Measurements from ENCODE around the gene KDM5A.
A peak's percentile ranks its signal among the peaks of the same experiment; 100 is the strongest.

- TF ChIP-seq EZH2 (IDR thresholded peaks at IDR 0.05): no peak
- peak; percentile 80 for TF ChIP-seq POLR2AphosphoS5 (IDR thresholded peaks at IDR 0.05; ENCODE audit: borderline replicate concordance, low read depth, low read length)
- TF ChIP-seq FOXP2 (optimal IDR thresholded peaks at IDR 0.05; ENCODE audit: control extremely low read depth, extremely low read length, insufficient read depth): peak; percentile 51
Measured at GRCh38 chr12:389142-390096, at the start of gene KDM5A.

All from SK-N-MC (cell line).